Tibial artery (tissue), 4 donors: ENCODE measurements around the gene HDDC3.

Source experiments
- DNase-seq, 2 donors: peaks; one replicate each; pipeline ENCODE4 v3.0.0-alpha.2; 2019
- H3K27ac ChIP-seq, 2 donors: fragments of 200-600 bp; sonication (generic) in 1 of 2; 1 replicate in 1 of 2; 2 replicates in 1 of 2; pipeline ENCODE4 v1.5.1; 2018 to 2019; ENCODE audit warnings: mild to moderate bottlenecking in 1 of 2
- H3K27me3 ChIP-seq, 2 donors: fragments of 200-600 bp; sonication (generic) in 1 of 2; one replicate each; pipeline versions ENCODE4 v1.5.1 to v1.6.0; 2016 to 2019
- H3K36me3 ChIP-seq, 3 donors: fragments of 200-600 bp; sonication (generic) in 2 of 3; one replicate each; pipeline ENCODE4 v1.5.1; 2016 to 2019; ENCODE audit warnings: mild to moderate bottlenecking in 2 of 3
- H3K4me1 ChIP-seq, 4 donors: fragments of 200-600 bp; sonication (generic) in 2 of 4; 1 replicate in 3 of 4; 2 replicates in 1 of 4; pipeline ENCODE4 v1.5.1; 2016 to 2019
- H3K4me3 ChIP-seq, 2 donors: fragments of 200-600 bp; sonication (generic) in 1 of 2; 1 replicate in 1 of 2; 2 replicates in 1 of 2; pipeline ENCODE4 v1.5.1; 2018 to 2019; ENCODE audit warnings: mild to moderate bottlenecking in 2 of 2
- H3K9me3 ChIP-seq, 3 donors: fragments of 200-600 bp; sonication (generic) in 1 of 3; one replicate each; pipeline ENCODE4 v1.5.1; 2016 to 2019
- intact Hi-C: fragments of 100-400 bp; cut with DNase I; formaldehyde crosslinking; loops from one replicate; pipeline ENCODE4 v1.15.0; 2023; ENCODE audit warnings: low total_unique reads
- TF ChIP-seq, protein P1 (sequence below), 2 experiments: fragments of 200-600 bp in 1 of 2; fragments of 450-650 bp in 1 of 2; IDR thresholded peaks; one replicate each; pipeline ENCODE4 v1.5.1; 2017 to 2019; ENCODE audit warnings: antibody characterized with exemption in 2 of 2, mild to moderate bottlenecking in 1 of 2, moderate library complexity in 1 of 2

Gene HDDC3

GRCh38 chr15:90953947-90954711 is 21.8 kb upstream of the HDDC3 start:
- DNase-seq = no peak
- H3K27ac ChIP-seq = peak overlapping the region; percentile 93 to 96

DNA sequence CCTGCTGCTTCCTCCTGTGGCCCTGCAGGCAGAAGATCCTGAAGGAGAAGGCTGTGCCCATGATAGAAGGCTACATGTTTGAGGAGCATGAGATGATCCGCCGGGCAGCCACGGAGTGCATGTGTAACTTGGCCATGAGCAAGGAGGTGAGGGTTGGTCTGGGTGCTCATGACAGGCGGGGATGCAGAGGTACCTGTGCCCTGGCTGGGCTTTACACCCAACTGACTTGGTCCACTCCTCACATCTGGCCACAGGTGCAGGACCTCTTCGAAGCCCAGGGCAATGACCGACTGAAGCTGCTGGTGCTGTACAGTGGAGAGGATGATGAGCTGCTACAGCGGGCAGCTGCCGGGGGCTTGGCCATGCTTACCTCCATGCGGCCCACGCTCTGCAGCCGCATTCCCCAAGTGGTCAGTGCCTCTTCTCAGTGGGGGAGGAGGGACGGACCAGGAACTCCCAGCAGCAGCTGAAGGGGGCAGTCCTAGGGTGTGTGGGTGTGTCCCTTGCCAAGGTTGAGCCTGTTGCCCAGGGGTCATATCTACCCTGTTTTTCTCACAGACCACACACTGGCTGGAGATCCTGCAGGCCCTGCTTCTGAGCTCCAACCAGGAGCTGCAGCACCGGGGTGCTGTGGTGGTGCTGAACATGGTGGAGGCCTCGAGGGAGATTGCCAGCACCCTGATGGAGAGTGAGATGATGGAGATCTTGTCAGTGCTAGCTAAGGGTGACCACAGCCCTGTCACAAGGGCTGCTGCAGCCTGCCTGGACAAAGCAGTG is 20.7 kb upstream of the HDDC3 start:
- TF ChIP-seq, protein P1, sequence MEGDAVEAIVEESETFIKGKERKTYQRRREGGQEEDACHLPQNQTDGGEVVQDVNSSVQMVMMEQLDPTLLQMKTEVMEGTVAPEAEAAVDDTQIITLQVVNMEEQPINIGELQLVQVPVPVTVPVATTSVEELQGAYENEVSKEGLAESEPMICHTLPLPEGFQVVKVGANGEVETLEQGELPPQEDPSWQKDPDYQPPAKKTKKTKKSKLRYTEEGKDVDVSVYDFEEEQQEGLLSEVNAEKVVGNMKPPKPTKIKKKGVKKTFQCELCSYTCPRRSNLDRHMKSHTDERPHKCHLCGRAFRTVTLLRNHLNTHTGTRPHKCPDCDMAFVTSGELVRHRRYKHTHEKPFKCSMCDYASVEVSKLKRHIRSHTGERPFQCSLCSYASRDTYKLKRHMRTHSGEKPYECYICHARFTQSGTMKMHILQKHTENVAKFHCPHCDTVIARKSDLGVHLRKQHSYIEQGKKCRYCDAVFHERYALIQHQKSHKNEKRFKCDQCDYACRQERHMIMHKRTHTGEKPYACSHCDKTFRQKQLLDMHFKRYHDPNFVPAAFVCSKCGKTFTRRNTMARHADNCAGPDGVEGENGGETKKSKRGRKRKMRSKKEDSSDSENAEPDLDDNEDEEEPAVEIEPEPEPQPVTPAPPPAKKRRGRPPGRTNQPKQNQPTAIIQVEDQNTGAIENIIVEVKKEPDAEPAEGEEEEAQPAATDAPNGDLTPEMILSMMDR (IDR thresholded peaks at IDR 0.05) = no peak
- H3K36me3 ChIP-seq = peaks cover 31 to 59% (median 53%) of the 10 kb centered on the region in 3 donors
- intact Hi-C loops = no loop called here

More at GRCh38 chr15:90953947-90954711, 21.8 kb upstream of the HDDC3 start:
- no peaks in the 10 kb centered on the region for H3K27me3 ChIP-seq
- H3K36me3 ChIP-seq = peaks cover 24 to 49% (median 44%) of the 10 kb centered on the region in 3 donors
- intact Hi-C loops = no loop called here
- H3K9me3 ChIP-seq = no peaks in the 10 kb centered on the region
- H3K4me3 ChIP-seq = peak overlapping the region; percentile 80 to 87
- H3K4me1 ChIP-seq = peaks cover 0 to 41% (median 34%) of the 10 kb centered on the region in 4 donors
- TF ChIP-seq, protein P1 (IDR thresholded peaks at IDR 0.05) = no peak

GRCh38 chr15:90950676-90951075 is 18.3 kb upstream of the HDDC3 start:
- no peak overlapping the region for H3K27ac ChIP-seq
- H3K36me3 ChIP-seq = peaks cover 48 to 84% (median 77%) of the 10 kb centered on the region in 3 donors
- no peaks in the 10 kb centered on the region for H3K9me3 ChIP-seq
- intact Hi-C loops = no loop called here
- H3K4me3 ChIP-seq = no peak overlapping the region
- DNase-seq = no peak
- H3K4me1 ChIP-seq = peaks cover 0 to 9% (median 7%) of the 10 kb centered on the region in 4 donors
- no peaks in the 10 kb centered on the region for H3K27me3 ChIP-seq
- TF ChIP-seq, protein P1 (IDR thresholded peaks at IDR 0.05) = no peak

More for the DNA sequence above, 20.7 kb upstream of the HDDC3 start:
- Histone ChIP-seq H3K4me1 (peaks cover 0 to 31% (median 26%) of the 10 kb centered on the region in 4 donors), H3K27ac (no peak overlapping the region), H3K4me3 (no peak overlapping the region), H3K9me3 (no peaks in the 10 kb centered on the region), H3K27me3 (no peaks in the 10 kb centered on the region)
- DNase-seq = no peak

- intact Hi-C loops = no loop called here
- H3K36me3 ChIP-seq = peaks cover 51 to 89% (median 83%) of the 10 kb centered on the region in 3 donors
- TF ChIP-seq, protein P1 (IDR thresholded peaks at IDR 0.05) = no peak
- H3K4me3 ChIP-seq = no peak overlapping the region
- no peaks in the 10 kb centered on the region for H3K27me3 ChIP-seq
- DNase-seq = no peak
- H3K27ac ChIP-seq = no peak overlapping the region
- peaks cover 0 to 3% (median 2%) of the 10 kb centered on the region in 4 donors for H3K4me1 ChIP-seq
- H3K9me3 ChIP-seq = no peaks in the 10 kb centered on the region
Measured at GRCh38 chr15:90949979-90950675, 17.8 kb upstream of the HDDC3 start.

DNA sequence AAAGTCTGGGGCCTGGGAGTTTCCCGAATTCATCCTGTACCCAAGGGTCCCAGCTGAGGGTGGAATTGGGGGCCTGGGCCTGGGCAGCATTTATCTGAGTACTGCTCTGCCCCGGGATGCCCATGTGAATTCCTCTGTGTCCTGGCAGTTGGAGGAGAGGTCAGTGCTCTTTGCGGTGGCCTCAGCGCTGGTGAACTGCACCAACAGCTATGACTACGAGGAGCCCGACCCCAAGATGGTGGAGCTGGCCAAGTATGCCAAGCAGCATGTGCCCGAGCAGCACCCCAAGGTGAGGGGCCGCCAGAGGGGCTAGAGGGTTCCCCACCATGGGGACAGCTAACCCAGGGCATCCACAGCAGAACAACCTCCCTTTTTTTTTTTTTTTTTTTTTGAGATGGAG is 16.2 kb upstream of the HDDC3 start:
- TF ChIP-seq, protein P1 (IDR thresholded peaks at IDR 0.05) = no peak
- no peaks in the 10 kb centered on the region for H3K9me3 ChIP-seq
- no peak overlapping the region for H3K4me3 ChIP-seq
- intact Hi-C loops = no loop called here
- no peak for DNase-seq
- no peaks in the 10 kb centered on the region for H3K4me1 ChIP-seq
- H3K36me3 ChIP-seq = peaks cover 68 to 100% (median 95%) of the 10 kb centered on the region in 3 donors
- no peak overlapping the region for H3K27ac ChIP-seq
- no peaks in the 10 kb centered on the region for H3K27me3 ChIP-seq
